ENCODE data around the gene MORC2. TPM values are rescaled to one million over a fixed set of nuclear protein-coding genes. Genes with fewer than 3 reads are reported as not detected.

The MORC2 gene
- total and polyA plus RNA-seq, 2 of the 13 experiments (the other 11 are each of a cell fraction or from before 2014, with no cell fraction given) = 11.9 to 18.3 TPM

DNA sequence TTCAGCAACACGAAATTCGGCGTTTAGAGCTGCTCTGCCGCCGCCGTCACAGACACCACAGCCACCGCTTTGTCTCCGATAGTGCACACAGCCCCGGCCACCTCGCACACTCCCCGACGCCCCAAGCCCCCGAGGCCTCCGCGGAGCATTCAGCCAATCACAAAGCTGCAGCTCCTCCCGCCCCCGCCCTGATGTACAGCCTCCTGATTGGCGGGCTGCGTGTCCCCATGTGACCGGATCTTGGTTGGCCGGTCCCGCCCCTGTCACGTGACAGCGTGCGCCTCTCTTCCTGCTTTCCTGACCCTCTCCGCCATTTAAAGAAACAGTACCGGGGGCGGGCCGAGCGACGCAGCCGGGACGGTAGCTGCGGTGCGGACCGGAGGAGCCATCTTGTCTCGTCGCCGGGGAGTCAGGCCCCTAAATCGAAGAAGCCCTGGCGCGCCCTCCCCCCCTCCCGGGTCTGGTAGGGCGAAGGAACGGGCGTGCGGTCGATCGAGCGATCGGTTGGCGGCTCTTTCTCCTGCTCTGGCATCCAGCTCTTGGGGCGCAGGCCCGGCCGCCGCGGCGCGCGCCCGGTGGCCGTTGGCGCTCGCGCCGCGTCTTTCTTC lies 454 bp upstream of the MORC2 start, which contains the start of gene TUG1 (continued):
- TF ChIP-seq, protein P1, sequence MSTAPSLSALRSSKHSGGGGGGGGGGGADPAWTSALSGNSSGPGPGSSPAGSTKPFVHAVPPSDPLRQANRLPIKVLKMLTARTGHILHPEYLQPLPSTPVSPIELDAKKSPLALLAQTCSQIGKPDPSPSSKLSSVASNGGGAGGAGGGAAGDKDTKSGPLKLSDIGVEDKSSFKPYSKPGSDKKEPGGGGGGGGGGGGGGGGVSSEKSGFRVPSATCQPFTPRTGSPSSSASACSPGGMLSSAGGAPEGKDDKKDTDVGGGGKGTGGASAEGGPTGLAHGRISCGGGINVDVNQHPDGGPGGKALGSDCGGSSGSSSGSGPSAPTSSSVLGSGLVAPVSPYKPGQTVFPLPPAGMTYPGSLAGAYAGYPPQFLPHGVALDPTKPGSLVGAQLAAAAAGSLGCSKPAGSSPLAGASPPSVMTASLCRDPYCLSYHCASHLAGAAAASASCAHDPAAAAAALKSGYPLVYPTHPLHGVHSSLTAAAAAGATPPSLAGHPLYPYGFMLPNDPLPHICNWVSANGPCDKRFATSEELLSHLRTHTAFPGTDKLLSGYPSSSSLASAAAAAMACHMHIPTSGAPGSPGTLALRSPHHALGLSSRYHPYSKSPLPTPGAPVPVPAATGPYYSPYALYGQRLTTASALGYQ (CRISPR knock-in tag; IDR thresholded peaks at IDR 0.05) = no peak; the same call in 1 of the 2 replicates
- TF ChIP-seq ZNF747 (CRISPR knock-in tag; IDR thresholded peaks at IDR 0.05; ENCODE audit: borderline replicate concordance) (no peak; the same call in 1 of the 2 replicates), HOXA7 (CRISPR knock-in tag; IDR thresholded peaks at IDR 0.05) (peak; percentile 22; the same call in 1 of the 2 replicates), AGO1 (IDR thresholded peaks at IDR 0.05; ENCODE audit: low read depth, low read length, poor library complexity, severe bottlenecking) (no peak), ZFAT (CRISPR knock-in tag; conservative IDR thresholded peaks at IDR 0.05) (no peak), ZMYM4 (CRISPR knock-in tag; IDR thresholded peaks at IDR 0.05) (peak; percentile 86), SNAPC2 (CRISPR knock-in tag; IDR thresholded peaks at IDR 0.05) (no peak), SIN3A (IDR thresholded peaks at IDR 0.05; ENCODE audit: borderline replicate concordance, low read depth, low read length) (peak; percentile 79; the same call in 1 of the 2 replicates), SALL1 (CRISPR knock-in tag; IDR thresholded peaks at IDR 0.05) (peak; percentile 72), CAMTA2 (CRISPR knock-in tag; IDR thresholded peaks at IDR 0.05; ENCODE audit: borderline replicate concordance) (0 out of 2 replicates have a peak, but pooled peaks have one; percentile 79), U2AF2 (IDR thresholded peaks at IDR 0.05; ENCODE audit: low read depth, low read length) (no peak), RBM39 (IDR thresholded peaks at IDR 0.05; ENCODE audit: low read depth, low read length, poor library complexity, severe bottlenecking) (peak; percentile 93), DR1 (CRISPR knock-in tag; IDR thresholded peaks at IDR 0.05) (peak; percentile 57), MED1 (CRISPR knock-in tag; IDR thresholded peaks at IDR 0.05) (peak; percentile 58; the same call in 1 of the 2 replicates), CBX5 (CRISPR knock-in tag; IDR thresholded peaks at IDR 0.05; ENCODE audit: borderline replicate concordance) (0 out of 2 replicates have a peak, but pooled peaks have one; percentile 58), FOXK2 (IDR thresholded peaks at IDR 0.05) (peak; percentile 53; the same call in 1 of the 2 replicates), ZBTB38 (CRISPR knock-in tag; IDR thresholded peaks at IDR 0.05) (peak; percentile 46), RBAK (CRISPR knock-in tag; IDR thresholded peaks at IDR 0.05) (no peak), ZFP82 (CRISPR knock-in tag; IDR thresholded peaks at IDR 0.05; ENCODE audit: borderline replicate concordance) (peak; percentile 76; the same call in 1 of the 2 replicates), ZNF431 (CRISPR knock-in tag; IDR thresholded peaks at IDR 0.05; ENCODE audit: borderline replicate concordance, low read depth) (no peak), RFX3 (CRISPR knock-in tag; IDR thresholded peaks at IDR 0.05) (no peak), HOXD1 (CRISPR knock-in tag; IDR thresholded peaks at IDR 0.05) (peak; percentile 44; the same call in 1 of the 2 replicates), NFKBIZ (CRISPR knock-in tag; IDR thresholded peaks at IDR 0.05) (no peak), SP140L (CRISPR knock-in tag; IDR thresholded peaks at IDR 0.05; ENCODE audit: borderline replicate concordance) (no peak), SRSF1 (optimal IDR thresholded peaks at IDR 0.05; ENCODE audit: low read depth, low read length) (peak; percentile 33), DNMT3B (CRISPR knock-in tag; conservative IDR thresholded peaks at IDR 0.05) (peak; percentile 70; the same call in 1 of the 2 replicates)
- TF ChIP-seq, protein P2, sequence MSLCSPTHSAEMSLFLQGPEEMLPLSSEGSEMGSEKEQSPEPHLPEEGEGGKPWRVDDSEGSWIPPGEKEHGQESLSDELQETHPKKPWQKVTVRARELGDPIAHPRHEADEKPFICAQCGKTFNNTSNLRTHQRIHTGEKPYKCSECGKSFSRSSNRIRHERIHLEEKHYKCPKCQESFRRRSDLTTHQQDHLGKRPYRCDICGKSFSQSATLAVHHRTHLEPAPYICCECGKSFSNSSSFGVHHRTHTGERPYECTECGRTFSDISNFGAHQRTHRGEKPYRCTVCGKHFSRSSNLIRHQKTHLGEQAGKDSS (CRISPR knock-in tag; IDR thresholded peaks at IDR 0.05; ENCODE audit: borderline replicate concordance, low read depth) = no peak; the same call in 1 of the 2 replicates

All from HepG2 (cell line).